K562 (cell line): ENCODE measurements around the gene ADAMTSL2. TPM values are rescaled to one million over a fixed set of nuclear protein-coding genes. Genes with fewer than 3 reads are reported as not detected.

Experiments used
- ATAC-seq: fragments of 200-7000 bp; cut with Tn5 transposase; 3 replicates; pipeline ENCODE4 v1.9.1; 2020; ENCODE audit warnings: moderate library complexity
- BruUV-seq: library from RNA; stranded (reverse); fragments of 400-500 nt; replicated peaks from 2 replicates; lab custom pipeline; 2021; lab: Mats Ljungman, UMichigan
- CTCF ChIA-PET: fragments of 300-600 bp; formaldehyde crosslinking; extraction: SDS; loops from one replicate; lab custom pipeline; 2021; ENCODE audit warnings: low intra/inter-chr PET ratio; lab: Yijun Ruan, JAX
- POLR2A ChIA-PET: fragments of 300-600, 350-650 bp; sonication (Branson Sonifier 250); formaldehyde crosslinking; extraction: SDS; loops from one replicate; lab custom pipeline; 2021; ENCODE audit warnings: antibody characterized with exemption, inconsistent platforms; lab: Yijun Ruan, JAX
- DNase-seq, 4 experiments: peaks; one replicate each; pipeline versions ENCODE4 v3.0.0 to v3.0.0-alpha.2; 2011 to 2018; ENCODE audit warnings: low spot score in 3 of 4, mixed read lengths in 3 of 4; ENCODE audit errors: extremely low read depth in 1 of 4
- FAIRE-seq: peaks from 2 replicates; lab custom pipeline; 2011; peaks lifted over from hg19 to GRCh38; lab: Jason Lieb, UNC
- H2AFZ ChIP-seq: 2 replicates; pipeline ENCODE4 v1.6.0; 2011; ENCODE audit warnings: low read depth, low read length, control low read depth, inconsistent platforms
- H3K27ac ChIP-seq: fragments of 200-600 bp; 3 replicates; pipeline ENCODE4 v1.8.0; 2011; ENCODE audit warnings: low read depth, mild to moderate bottlenecking, control low read depth, inconsistent platforms, low read length, moderate library complexity, mixed read lengths; ENCODE audit errors: extremely low read depth
- H3K27me3 ChIP-seq, 2 experiments: fragments of 300-600 bp in 1 of 2; 2 replicates in 1 of 2; 3 replicates in 1 of 2; pipeline versions ENCODE4 v1.6.0 to v1.8.0; 2011; ENCODE audit warnings: inconsistent platforms in 2 of 2, low read length in 2 of 2, mild to moderate bottlenecking in 1 of 2, mixed read lengths in 1 of 2, moderate library complexity in 1 of 2; ENCODE audit not compliant: control insufficient read depth in 2 of 2, insufficient read depth in 2 of 2
- H3K36me3 ChIP-seq: fragments of 300-600 bp; 3 replicates; pipeline ENCODE4 v1.8.0; 2011; ENCODE audit warnings: mild to moderate bottlenecking, low read length, inconsistent platforms; ENCODE audit not compliant: control insufficient read depth, insufficient read depth
- H3K4me1 ChIP-seq, 2 experiments: fragments of 200-600 bp in 1 of 2; replicated peaks in 1 of 2; 2 replicates in 1 of 2; 3 replicates in 1 of 2; pipeline versions ENCODE4 v1.5.1 to v1.8.0; 2011; ENCODE audit warnings: inconsistent platforms in 2 of 2, low read length in 2 of 2, mild to moderate bottlenecking in 1 of 2, mixed read lengths in 1 of 2, moderate library complexity in 1 of 2; ENCODE audit not compliant: control insufficient read depth in 2 of 2, insufficient read depth in 2 of 2
- H3K4me2 ChIP-seq: 2 replicates; pipeline ENCODE4 v1.6.1; 2011; ENCODE audit warnings: low read length, control low read depth, inconsistent platforms, mixed read lengths; ENCODE audit not compliant: insufficient read depth
- H3K4me3 ChIP-seq: fragments of 200-600 bp; sonication (generic), shearing (Covaris generic); 2 replicates; pipeline ENCODE4 v1.5.1; 2016; ENCODE audit warnings: control low read depth, inconsistent platforms
- H3K79me2 ChIP-seq: fragments of 200-600 bp; 3 replicates; pipeline ENCODE4 v1.8.0; 2011; ENCODE audit warnings: low read length, inconsistent platforms; ENCODE audit not compliant: control insufficient read depth, insufficient read depth
- H3K9ac ChIP-seq, 2 experiments: 2 replicates each; pipeline versions ENCODE4 v1.6.0 to v1.6.1; 2011; ENCODE audit warnings: low read depth in 2 of 2, low read length in 2 of 2, control low read depth in 1 of 2, inconsistent platforms in 1 of 2, mild to moderate bottlenecking in 1 of 2, mixed read lengths in 1 of 2; ENCODE audit not compliant: insufficient read depth in 1 of 2
- H3K9me1 ChIP-seq: one replicate; pipeline ENCODE4 v1.6.0; 2011; ENCODE audit warnings: inconsistent platforms, mild to moderate bottlenecking, low read length, moderate library complexity; ENCODE audit not compliant: control insufficient read depth, insufficient read depth
- H3K9me3 ChIP-seq: replicated peaks from 2 replicates; pipeline ENCODE4 v1.5.1; 2011; ENCODE audit warnings: low read depth, low read length, inconsistent platforms; ENCODE audit not compliant: control insufficient read depth, insufficient read depth
- H4K20me1 ChIP-seq: replicated peaks from 2 replicates; pipeline ENCODE4 v1.6.1; 2011; ENCODE audit warnings: low read length, inconsistent platforms, mixed read lengths; ENCODE audit not compliant: control insufficient read depth, insufficient read depth
- DNMT1 ChIP-seq: fragments of 450-650 bp; IDR thresholded peaks from 2 replicates; pipeline ENCODE4 v1.6.1; 2016; ENCODE audit warnings: antibody characterized with exemption, mild to moderate bottlenecking
- PHF21A ChIP-seq: fragments of 450-650 bp; IDR thresholded peaks from 2 replicates; pipeline ENCODE4 v1.6.1; 2017; ENCODE audit warnings: low read depth, borderline replicate concordance
- RBM39 ChIP-seq: fragments of 200-400 bp; formaldehyde crosslinking; optimal IDR thresholded peaks from 2 replicates; pipeline ENCODE3; 2018; ENCODE audit warnings: low read depth, low read length
- SP1 ChIP-seq: sonication (generic); formaldehyde crosslinking; IDR thresholded peaks from 2 replicates; pipeline ENCODE4 v1.8.1; 2022; ENCODE audit warnings: mild to moderate bottlenecking, missing genetic modification reagents
- STAT5A ChIP-seq: IDR thresholded peaks from 2 replicates; pipeline ENCODE4 v1.6.1; 2012; ENCODE audit warnings: low read length, inconsistent platforms, borderline replicate concordance
- ZKSCAN1 ChIP-seq: fragments of 150-350 bp; IDR thresholded peaks from 2 replicates; pipeline ENCODE4 v1.6.1; 2016; ENCODE audit warnings: low read depth, low read length
- ZNF507 ChIP-seq: conservative IDR thresholded peaks from 2 replicates; pipeline ENCODE4 v1.6.1; 2017; ENCODE audit warnings: missing genetic modification characterization, missing compliant biosample characterization
- ZNF764 ChIP-seq: fragments of 250-450 bp; sonication (Bioruptor Pico); IDR thresholded peaks from 2 replicates; pipeline ENCODE4 v1.4.0; 2020; ENCODE audit warnings: low read depth, mild to moderate bottlenecking, moderate library complexity
- ZSCAN32 ChIP-seq: fragments of 450-650 bp; formaldehyde crosslinking; IDR thresholded peaks from 2 replicates; pipeline ENCODE4 v1.4.0; 2020; ENCODE audit warnings: mild to moderate bottlenecking, moderate library complexity
- WGBS: fragments of 100-300 bp; shearing (Covaris generic); methylation state at CpG from one replicate; pipeline ENCODE4 v1.1.6; 2016; ENCODE audit warnings: low coverage, mixed read lengths; ENCODE audit not compliant: insufficient coverage; ENCODE audit errors: missing lambda C conversion rate; 5-methylcytosine and 5-hydroxymethylcytosine counted together
- in situ Hi-C: fragments of 300-500 bp; cut with MboI; formaldehyde crosslinking; loops from 4 replicates; pipeline ENCODE4 v1.15.0; 2018; ENCODE audit warnings: inconsistent platforms, mixed read lengths
- intact Hi-C: fragments of 100-400 bp; cut with micrococcal nuclease; formaldehyde crosslinking; loops from 2 replicates; pipeline ENCODE4 v1.14.2; 2022
- polyA plus RNA-seq, 8 experiments: library from polyadenylated mRNA; depleted of rRNA in 4 of 8; stranded (reverse) in 5 of 8; unstranded in 3 of 8; fragments of >200 nt; fragmentation: Nextera tagmentation in 2 of 8; fragmentation: Illumina TruSeq in 1 of 8; extraction: Ambion mirVana in 2 of 8; extraction: Trizol in 1 of 8; gene quantifications; 2 replicates each; pipeline versions ENCODE4 v1.2.1 to v1.2.3, GENCODE V29; 2011 to 2014; ENCODE audit warnings: inconsistent platforms in 1 of 8, missing spikeins in 1 of 8
- total RNA-seq, 7 experiments: library from RNA; depleted of rRNA in 6 of 7; stranded (reverse); fragments of >200 nt in 6 of 7; fragmentation: Illumina TruSeq in 2 of 7; extraction: Trizol in 2 of 7; gene quantifications; 2 replicates each; pipeline versions ENCODE4 v1.2.1 to v1.2.3, GENCODE V29; 2011 to 2021; ENCODE audit warnings: low replicate concordance in 1 of 7
- TF ChIP-seq, protein P1 (sequence below): fragments of 200-800 bp; sonication (Bioruptor generic); IDR thresholded peaks from 2 replicates; pipeline ENCODE4 v1.6.1; 2017; ENCODE audit warnings: missing genetic modification characterization, missing compliant biosample characterization
- TF ChIP-seq, protein P2 (sequence below): sonication (generic); formaldehyde crosslinking; IDR thresholded peaks from 2 replicates; pipeline ENCODE4 v1.8.1; 2023; ENCODE audit warnings: mild to moderate bottlenecking, missing genetic modification reagents, moderate library complexity
- TF ChIP-seq, protein P3 (sequence below): sonication (generic); formaldehyde crosslinking; IDR thresholded peaks from 2 replicates; pipeline ENCODE4 v1.4.0; 2020; ENCODE audit warnings: mild to moderate bottlenecking, missing genetic modification reagents

ADAMTSL2 gene
- total and polyA plus RNA-seq, 9 of the 15 experiments (the other 6 are each of a cell fraction or from before 2014, with no cell fraction given) = 0.04 TPM; not detected in 8

DNA sequence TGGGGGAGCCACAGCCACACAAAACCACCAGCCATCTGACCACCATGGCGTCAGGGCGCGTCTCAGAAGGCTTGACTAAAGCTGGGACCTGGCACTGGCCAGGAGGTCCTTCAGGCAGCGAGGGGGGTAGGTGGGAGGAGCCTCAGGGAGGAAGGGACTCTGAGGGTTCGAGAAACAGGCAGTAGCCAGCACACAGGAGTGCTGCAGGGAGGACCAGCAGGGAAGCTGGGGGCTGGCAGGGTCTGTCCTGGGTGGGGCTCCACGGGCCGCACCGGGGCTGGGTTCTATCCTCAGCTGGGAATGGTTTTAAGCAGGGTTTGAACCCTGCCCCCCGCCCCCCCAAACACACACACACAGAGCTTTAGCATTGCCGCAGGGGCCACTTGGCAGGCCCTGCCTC lies 67.2 kb downstream of the ADAMTSL2 start:
- no peaks in the 10 kb centered on the region for H3K9me1 ChIP-seq
- no peak overlapping the region for H3K9ac ChIP-seq
- H3K4me2 ChIP-seq = no peak overlapping the region
- DNase-seq (no peak), ATAC-seq (no peak), FAIRE-seq (no peak)
- no peak for TF ChIP-seq DNMT1
- TF ChIP-seq, protein P1, sequence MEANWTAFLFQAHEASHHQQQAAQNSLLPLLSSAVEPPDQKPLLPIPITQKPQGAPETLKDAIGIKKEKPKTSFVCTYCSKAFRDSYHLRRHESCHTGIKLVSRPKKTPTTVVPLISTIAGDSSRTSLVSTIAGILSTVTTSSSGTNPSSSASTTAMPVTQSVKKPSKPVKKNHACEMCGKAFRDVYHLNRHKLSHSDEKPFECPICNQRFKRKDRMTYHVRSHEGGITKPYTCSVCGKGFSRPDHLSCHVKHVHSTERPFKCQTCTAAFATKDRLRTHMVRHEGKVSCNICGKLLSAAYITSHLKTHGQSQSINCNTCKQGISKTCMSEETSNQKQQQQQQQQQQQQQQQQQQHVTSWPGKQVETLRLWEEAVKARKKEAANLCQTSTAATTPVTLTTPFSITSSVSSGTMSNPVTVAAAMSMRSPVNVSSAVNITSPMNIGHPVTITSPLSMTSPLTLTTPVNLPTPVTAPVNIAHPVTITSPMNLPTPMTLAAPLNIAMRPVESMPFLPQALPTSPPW (CRISPR knock-in tag) = no peak
- TF ChIP-seq ZNF507 (tag) = no peak
- TF ChIP-seq ZSCAN32 (CRISPR knock-in tag) = no peak
- no peak overlapping the region for H3K4me3 ChIP-seq
- H2AFZ ChIP-seq = no peak overlapping the region
- no peak overlapping the region for H3K27ac ChIP-seq
- H4K20me1 ChIP-seq = peaks cover 6% of the 10 kb centered on the region; the same call in 1 of the 2 replicates
- H3K27me3 ChIP-seq = peaks cover 9 to 43% of the 10 kb centered on the region in 2 experiments; a peak in 4 of 5 replicates
- no peaks in the 10 kb centered on the region for H3K79me2 ChIP-seq
- WGBS = 1% methylated on average over 9 of the region's 10 CpGs
- no peaks in the 10 kb centered on the region; the same call in 1 of the 2 replicates for H3K9me3 ChIP-seq
- ChIA-PET POLR2A (no interaction called here), CTCF (no interaction called here)
- in situ Hi-C loops (no loop called here), intact Hi-C loops (no loop called here)
- no TSS peak for BruUV-seq
- 0 out of 5 replicates have a peak, but pooled peaks cover 0 to 3% of the 10 kb centered on the region in 2 experiments for H3K4me1 ChIP-seq
- H3K36me3 ChIP-seq = no peaks in the 10 kb centered on the region

DNA sequence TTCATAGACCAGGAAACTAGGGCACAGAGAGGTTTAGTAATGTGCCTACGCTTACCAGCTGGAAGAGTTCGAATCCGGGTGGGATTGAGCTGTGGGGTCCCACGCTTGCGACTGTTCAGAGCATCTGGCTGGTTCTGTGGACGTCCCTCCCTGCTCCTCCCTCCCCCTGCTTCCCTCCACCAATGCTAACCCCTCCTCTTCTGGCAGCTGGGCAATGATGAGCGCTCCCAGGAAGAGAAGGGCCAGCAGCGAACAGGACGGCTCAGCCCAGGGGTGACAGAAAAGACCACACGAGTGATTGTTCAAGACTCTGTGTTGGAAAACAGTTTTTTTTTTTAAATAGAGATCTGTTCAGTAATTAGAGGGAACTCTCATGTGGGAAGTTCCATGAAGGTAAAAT lies 67.8 kb downstream of the ADAMTSL2 start:
- peaks cover 6% of the 10 kb centered on the region; the same call in 1 of the 2 replicates for H4K20me1 ChIP-seq
- intact Hi-C loops = no loop called here
- DNase-seq (no peak), FAIRE-seq (no peak), ATAC-seq (no peak)
- H3K79me2 ChIP-seq = no peaks in the 10 kb centered on the region
- no peaks in the 10 kb centered on the region for H3K9me1 ChIP-seq
- H3K36me3 ChIP-seq = no peaks in the 10 kb centered on the region
- no peak overlapping the region for H2AFZ ChIP-seq
- BruUV-seq = no TSS peak
- POLR2A ChIA-PET = no interaction called here
- no peaks in the 10 kb centered on the region; the same call in 1 of the 2 replicates for H3K9me3 ChIP-seq
- H3K27ac ChIP-seq = no peak overlapping the region
- CTCF ChIA-PET = no interaction called here
- H3K9ac ChIP-seq = no peak overlapping the region
- peaks cover 9 to 48% of the 10 kb centered on the region in 2 experiments; a peak in 4 of 5 replicates for H3K27me3 ChIP-seq
- H3K4me1 ChIP-seq = 0 out of 5 replicates have a peak, but pooled peaks cover 0 to 3% of the 10 kb centered on the region in 2 experiments
- H3K4me3 ChIP-seq = no peak overlapping the region
- in situ Hi-C loops = no loop called here
- H3K4me2 ChIP-seq = no peak overlapping the region
- under 1% methylated on average over 10 of the region's 10 CpGs for WGBS
- TF ChIP-seq PHF21A = no peak
- TF ChIP-seq, protein P2, sequence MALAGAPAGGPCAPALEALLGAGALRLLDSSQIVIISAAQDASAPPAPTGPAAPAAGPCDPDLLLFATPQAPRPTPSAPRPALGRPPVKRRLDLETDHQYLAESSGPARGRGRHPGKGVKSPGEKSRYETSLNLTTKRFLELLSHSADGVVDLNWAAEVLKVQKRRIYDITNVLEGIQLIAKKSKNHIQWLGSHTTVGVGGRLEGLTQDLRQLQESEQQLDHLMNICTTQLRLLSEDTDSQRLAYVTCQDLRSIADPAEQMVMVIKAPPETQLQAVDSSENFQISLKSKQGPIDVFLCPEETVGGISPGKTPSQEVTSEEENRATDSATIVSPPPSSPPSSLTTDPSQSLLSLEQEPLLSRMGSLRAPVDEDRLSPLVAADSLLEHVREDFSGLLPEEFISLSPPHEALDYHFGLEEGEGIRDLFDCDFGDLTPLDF (CRISPR knock-in tag) = no peak
- no peak for TF ChIP-seq RBM39
- TF ChIP-seq, protein P3, sequence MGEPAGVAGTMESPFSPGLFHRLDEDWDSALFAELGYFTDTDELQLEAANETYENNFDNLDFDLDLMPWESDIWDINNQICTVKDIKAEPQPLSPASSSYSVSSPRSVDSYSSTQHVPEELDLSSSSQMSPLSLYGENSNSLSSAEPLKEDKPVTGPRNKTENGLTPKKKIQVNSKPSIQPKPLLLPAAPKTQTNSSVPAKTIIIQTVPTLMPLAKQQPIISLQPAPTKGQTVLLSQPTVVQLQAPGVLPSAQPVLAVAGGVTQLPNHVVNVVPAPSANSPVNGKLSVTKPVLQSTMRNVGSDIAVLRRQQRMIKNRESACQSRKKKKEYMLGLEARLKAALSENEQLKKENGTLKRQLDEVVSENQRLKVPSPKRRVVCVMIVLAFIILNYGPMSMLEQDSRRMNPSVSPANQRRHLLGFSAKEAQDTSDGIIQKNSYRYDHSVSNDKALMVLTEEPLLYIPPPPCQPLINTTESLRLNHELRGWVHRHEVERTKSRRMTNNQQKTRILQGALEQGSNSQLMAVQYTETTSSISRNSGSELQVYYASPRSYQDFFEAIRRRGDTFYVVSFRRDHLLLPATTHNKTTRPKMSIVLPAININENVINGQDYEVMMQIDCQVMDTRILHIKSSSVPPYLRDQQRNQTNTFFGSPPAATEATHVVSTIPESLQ (CRISPR knock-in tag) = no peak
- no peak for TF ChIP-seq SP1 (CRISPR knock-in tag)
- no peak for TF ChIP-seq STAT5A
- no peak for TF ChIP-seq ZNF764 (CRISPR knock-in tag)
- no peak for TF ChIP-seq ZKSCAN1
